Activated naive CD4-positive, alpha-beta T cell treated with anti-CD3 and anti-CD28 coated beads for 36 hours (primary cell): ENCODE measurements around the gene HOXC13. TPM values are rescaled to one million over a fixed set of nuclear protein-coding genes. Genes with fewer than 3 reads are reported as not detected.
A peak's percentile ranks its signal among the peaks of the same experiment; 100 is the strongest.

Source experiments
- CTCF ChIA-PET: fragments of 350-600 bp; sonication (Branson Sonifier 250); formaldehyde crosslinking; loops from one replicate; lab custom pipeline; 2021; ENCODE audit warnings: antibody characterized with exemption; lab: Charles Lee
- DNase-seq: peaks from one replicate; pipeline ENCODE4 v3.0.0-alpha.2; 2020
- H3K27ac Mint-ChIP-seq: one replicate; pipeline ENCODE4 v1.8.0; 2021; ENCODE audit warnings: mild to moderate bottlenecking, mixed read lengths
- H3K27me3 Mint-ChIP-seq: one replicate; pipeline ENCODE4 v1.8.0; 2021; ENCODE audit warnings: low read depth, mixed read lengths
- H3K36me3 Mint-ChIP-seq: one replicate; pipeline ENCODE4 v1.8.0; 2021; ENCODE audit warnings: low read depth, mixed read lengths
- H3K4me1 Mint-ChIP-seq: one replicate; pipeline ENCODE4 v1.8.0; 2021; ENCODE audit warnings: low read depth, mixed read lengths
- H3K4me3 Mint-ChIP-seq: one replicate; pipeline ENCODE4 v1.8.0; 2021; ENCODE audit warnings: mild to moderate bottlenecking, moderate library complexity, mixed read lengths
- H3K9me3 Mint-ChIP-seq: one replicate; pipeline ENCODE4 v1.8.0; 2021; ENCODE audit warnings: mixed read lengths
- intact Hi-C: fragments of 100-400 bp; cut with micrococcal nuclease; formaldehyde crosslinking; loops from one replicate; pipeline ENCODE4 v1.15.1; 2023
- total RNA-seq, 2 experiments: library from RNA; stranded (reverse); gene quantifications; one replicate each; pipeline ENCODE4 v1.2.3, GENCODE V29; 2021

Gene HOXC13
- total RNA-seq, 2 experiments from 2014 or later, result not detected

DNA sequence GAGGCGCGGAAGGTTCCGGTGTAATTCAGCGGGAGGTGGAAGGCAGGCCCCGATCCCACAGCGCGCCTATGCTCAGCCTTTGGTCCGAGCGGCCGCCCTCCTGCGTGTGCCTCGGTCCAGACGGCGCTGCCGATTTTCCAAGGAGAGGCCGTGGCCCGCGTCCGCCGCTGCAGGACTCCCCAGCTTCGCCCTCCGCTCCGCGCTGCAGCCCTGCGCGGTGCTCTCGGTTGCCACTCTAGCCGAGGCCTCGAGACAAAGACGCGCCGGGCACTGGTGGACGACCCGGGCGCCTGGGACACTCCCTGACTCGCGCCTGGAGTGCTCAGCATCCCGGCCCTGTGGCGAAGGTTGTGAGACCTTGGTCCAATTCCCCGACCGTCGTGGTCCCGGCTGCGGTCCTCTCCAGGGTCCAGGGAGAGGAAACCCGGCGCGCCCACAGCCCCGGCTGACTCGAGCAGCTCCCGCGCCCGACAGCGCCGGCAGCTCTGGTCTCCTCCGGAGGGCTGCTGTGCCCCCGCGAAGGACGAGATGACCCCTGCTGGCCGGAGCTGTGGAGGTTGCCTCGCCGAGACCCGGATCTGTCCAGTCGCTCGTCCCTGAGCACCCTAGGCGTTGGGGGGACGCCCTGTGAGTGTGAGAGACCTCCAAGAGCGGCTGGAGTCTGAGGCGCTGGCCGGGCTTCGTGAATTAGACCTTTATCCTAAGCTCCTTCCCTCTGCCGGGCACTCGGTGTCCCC is 22.6 kb downstream of the HOXC13 start:
- intact Hi-C loops, result no loop called here
- Mint-ChIP-seq H3K36me3 (no peaks in the 10 kb centered on the region), H3K27ac (no peak overlapping the region), H3K9me3 (no peaks in the 10 kb centered on the region), H3K4me1 (peaks cover 33% of the 10 kb centered on the region), H3K4me3 (no peak overlapping the region), H3K27me3 (peaks cover 82% of the 10 kb centered on the region)
- DNase-seq, result no peak
- CTCF ChIA-PET, result no interaction called here

DNA sequence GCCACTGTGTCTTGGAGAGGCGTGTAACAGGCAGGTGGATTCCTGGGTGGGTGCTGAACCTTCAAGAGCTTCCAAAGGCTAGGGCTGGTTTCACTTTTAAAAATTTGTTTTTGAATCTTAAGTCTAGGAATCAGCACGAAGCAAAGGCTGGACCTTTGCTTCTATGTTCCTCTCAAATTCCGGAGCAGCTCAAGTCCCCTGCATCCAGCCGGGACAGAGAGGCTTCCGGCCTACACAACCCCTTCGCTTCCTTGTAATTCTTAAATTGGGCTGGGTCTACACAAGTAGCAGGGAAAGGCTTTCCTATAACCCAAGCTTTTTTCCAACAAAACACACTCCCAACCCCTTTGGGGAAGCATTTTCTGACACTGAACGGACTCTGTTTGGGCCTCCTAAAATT is 24.4 kb downstream of the HOXC13 start:
- no peak overlapping the region for H3K27ac Mint-ChIP-seq
- no peaks in the 10 kb centered on the region for H3K9me3 Mint-ChIP-seq
- H3K27me3 Mint-ChIP-seq, result peaks cover 83% of the 10 kb centered on the region
- H3K36me3 Mint-ChIP-seq, result no peaks in the 10 kb centered on the region
- intact Hi-C loops, result no loop called here
- CTCF ChIA-PET, result interaction anchor here (0.6 to 1.4 kb wide), 2 partner anchors 25 to 44 kb away, joined by 3 to 4 read pairs; no protein-coding TSS in a partner anchor
- peaks cover 32% of the 10 kb centered on the region for H3K4me1 Mint-ChIP-seq
- DNase-seq, result no peak
- H3K4me3 Mint-ChIP-seq, result no peak overlapping the region

DNA sequence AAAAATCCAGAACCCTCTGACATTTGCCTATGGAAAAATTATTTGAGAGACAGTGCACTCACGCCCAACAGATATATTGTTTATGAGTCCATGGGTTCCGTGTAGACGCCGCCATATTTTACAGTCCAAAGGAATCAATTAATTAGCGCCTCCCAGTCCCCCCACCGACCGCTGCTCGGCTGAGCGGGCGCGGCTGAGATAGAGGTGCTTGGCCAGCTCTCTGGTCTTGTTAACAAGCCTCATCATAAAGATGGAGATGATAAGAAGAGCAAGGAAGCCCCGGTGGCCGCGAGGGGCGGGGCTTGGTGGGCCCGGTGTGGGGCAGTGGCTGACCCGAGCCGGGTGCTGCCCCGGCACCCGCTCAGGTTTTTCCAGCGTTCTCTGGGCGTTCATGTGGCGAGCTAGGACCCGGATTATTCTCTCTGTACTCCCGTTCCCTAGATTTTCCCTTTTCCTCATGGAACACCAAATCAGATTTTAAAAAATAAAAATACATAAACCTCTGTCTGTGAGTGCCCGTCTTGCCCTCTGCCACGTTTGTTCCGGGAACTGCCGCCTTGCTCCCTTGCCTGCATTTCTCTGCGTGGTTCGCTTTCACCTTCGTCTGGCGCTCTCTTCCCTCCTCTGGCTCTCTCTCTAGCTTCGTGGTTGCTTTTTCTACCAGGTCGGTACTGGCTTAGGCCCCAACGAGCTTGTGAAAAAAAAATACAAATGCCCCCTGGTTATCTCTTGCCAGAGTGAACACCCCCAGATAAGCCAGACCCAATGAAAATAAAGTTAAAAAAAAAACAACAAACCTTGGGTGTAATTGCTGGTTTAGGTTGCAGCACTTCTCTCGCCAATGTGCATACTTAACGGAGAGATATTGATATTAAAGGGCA is 25.0 kb downstream of the HOXC13 start:
- intact Hi-C loops, result no loop called here
- no peak overlapping the region for H3K27ac Mint-ChIP-seq
- H3K27me3 Mint-ChIP-seq, result peaks cover 83% of the 10 kb centered on the region
- H3K4me3 Mint-ChIP-seq, result no peak overlapping the region
- H3K36me3 Mint-ChIP-seq, result no peaks in the 10 kb centered on the region
- H3K4me1 Mint-ChIP-seq, result peaks cover 32% of the 10 kb centered on the region
- no peak for DNase-seq
- H3K9me3 Mint-ChIP-seq, result no peaks in the 10 kb centered on the region
- CTCF ChIA-PET, result interaction anchor here (0.6 to 1.4 kb wide), 2 partner anchors 24 to 43 kb away, joined by 3 to 4 read pairs; no protein-coding TSS in a partner anchor

DNA sequence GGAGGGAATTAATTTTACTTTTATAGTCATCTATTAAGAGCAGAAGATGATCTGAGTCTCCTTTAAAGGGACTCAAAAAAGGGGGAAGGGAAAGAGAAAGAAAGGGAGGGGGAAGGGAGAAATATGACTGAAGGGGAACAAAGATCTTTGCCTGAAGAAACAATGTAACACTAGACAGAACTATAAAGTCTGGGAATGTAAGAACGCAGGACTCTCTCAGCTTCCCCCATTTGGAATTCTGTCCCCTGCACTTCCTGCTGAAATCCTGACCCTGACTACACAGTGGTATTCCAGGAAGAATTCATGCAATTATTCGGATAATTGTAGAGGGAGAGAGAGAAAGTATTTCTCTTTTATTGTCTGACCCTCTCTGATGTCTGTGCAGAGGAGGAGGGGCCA is 25.7 kb downstream of the HOXC13 start:
- no peak overlapping the region for H3K27ac Mint-ChIP-seq
- H3K4me1 Mint-ChIP-seq, result peaks cover 33% of the 10 kb centered on the region
- H3K36me3 Mint-ChIP-seq, result no peaks in the 10 kb centered on the region
- H3K27me3 Mint-ChIP-seq, result peaks cover 85% of the 10 kb centered on the region
- H3K4me3 Mint-ChIP-seq, result no peak overlapping the region
- CTCF ChIA-PET, result no interaction called here
- no peak for DNase-seq
- intact Hi-C loops, result no loop called here
- H3K9me3 Mint-ChIP-seq, result no peaks in the 10 kb centered on the region

DNA sequence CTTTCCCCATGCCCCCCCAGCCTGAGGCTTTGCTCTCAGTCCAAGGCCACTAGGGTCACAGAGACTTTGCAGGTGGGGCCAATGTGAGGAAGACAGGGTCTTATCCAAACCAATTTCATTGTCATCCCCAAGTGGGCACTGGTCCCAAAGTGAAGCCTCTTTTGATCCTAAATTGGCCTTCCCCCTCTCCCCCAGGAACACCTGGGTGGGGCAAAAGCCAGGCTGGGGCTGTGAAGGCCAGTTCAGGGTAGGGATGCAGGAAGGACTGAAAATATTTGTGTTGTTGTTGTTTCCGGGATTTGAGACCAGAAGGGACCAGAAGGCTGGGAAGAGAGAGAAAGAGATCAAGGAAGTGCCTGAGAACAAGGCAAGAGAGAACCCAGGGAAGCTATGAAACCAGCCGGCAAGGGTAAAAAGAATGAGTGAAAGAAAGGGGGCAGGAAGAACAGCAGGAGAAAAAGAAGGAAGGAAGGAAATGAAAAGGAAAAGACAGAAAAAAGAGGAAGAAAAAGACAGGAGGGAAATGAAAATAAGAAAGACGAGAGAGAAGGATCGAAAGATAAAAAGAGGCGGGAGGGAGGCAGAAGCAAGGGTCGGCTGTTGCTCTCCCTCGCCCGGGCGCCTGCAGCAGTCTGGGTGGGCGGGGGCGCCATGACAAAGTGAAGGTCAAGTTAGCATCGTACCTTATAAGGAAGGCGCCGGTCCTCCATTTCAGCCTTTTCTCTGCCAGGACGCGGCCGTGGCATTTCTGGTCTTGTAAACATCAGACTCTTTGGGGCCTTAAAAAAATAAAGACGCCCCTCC is 26.9 kb downstream of the HOXC13 start:
- no peak for DNase-seq
- H3K4me1 Mint-ChIP-seq, result peaks cover 31% of the 10 kb centered on the region
- no peak overlapping the region for H3K27ac Mint-ChIP-seq
- H3K4me3 Mint-ChIP-seq, result no peak overlapping the region
- no peaks in the 10 kb centered on the region for H3K36me3 Mint-ChIP-seq
- no peaks in the 10 kb centered on the region for H3K9me3 Mint-ChIP-seq
- intact Hi-C loops, result loop anchor here (5.0 kb wide), 1 partner anchor 33 kb away; no protein-coding TSS in a partner anchor
- H3K27me3 Mint-ChIP-seq, result peaks cover 85% of the 10 kb centered on the region
- CTCF ChIA-PET, result interaction anchor here (0.8 kb wide), 1 partner anchor 133 kb away, joined by 3 read pairs; no protein-coding TSS in a partner anchor

DNA sequence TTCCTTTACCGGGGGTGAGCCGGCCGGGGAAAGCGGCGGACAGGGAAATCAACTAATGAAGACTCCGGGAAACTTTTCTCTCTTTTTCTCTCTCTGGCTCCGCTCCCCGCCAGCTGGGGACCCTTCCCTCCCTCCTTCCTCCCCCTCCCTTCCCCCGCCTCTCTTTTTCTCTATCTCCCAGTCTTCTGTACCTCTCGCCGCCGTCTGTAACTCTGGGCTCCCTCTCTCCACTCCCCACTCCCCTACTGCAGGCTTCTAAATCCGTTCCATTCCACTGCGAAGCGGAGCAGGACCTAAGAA is 27.4 kb downstream of the HOXC13 start:
- intact Hi-C loops, result loop anchor here (5.0 kb wide), 1 partner anchor 34 kb away; no protein-coding TSS in a partner anchor
- no peak for DNase-seq
- peaks cover 30% of the 10 kb centered on the region for H3K4me1 Mint-ChIP-seq
- CTCF ChIA-PET, result interaction anchor here (1.0 kb wide), 1 partner anchor 64 kb away, joined by 3 read pairs; no protein-coding TSS in a partner anchor
- H3K27ac Mint-ChIP-seq, result no peak overlapping the region
- peak overlapping the region; percentile 22 for H3K4me3 Mint-ChIP-seq
- H3K27me3 Mint-ChIP-seq, result peaks cover 89% of the 10 kb centered on the region
- no peaks in the 10 kb centered on the region for H3K36me3 Mint-ChIP-seq
- H3K9me3 Mint-ChIP-seq, result no peaks in the 10 kb centered on the region

DNA sequence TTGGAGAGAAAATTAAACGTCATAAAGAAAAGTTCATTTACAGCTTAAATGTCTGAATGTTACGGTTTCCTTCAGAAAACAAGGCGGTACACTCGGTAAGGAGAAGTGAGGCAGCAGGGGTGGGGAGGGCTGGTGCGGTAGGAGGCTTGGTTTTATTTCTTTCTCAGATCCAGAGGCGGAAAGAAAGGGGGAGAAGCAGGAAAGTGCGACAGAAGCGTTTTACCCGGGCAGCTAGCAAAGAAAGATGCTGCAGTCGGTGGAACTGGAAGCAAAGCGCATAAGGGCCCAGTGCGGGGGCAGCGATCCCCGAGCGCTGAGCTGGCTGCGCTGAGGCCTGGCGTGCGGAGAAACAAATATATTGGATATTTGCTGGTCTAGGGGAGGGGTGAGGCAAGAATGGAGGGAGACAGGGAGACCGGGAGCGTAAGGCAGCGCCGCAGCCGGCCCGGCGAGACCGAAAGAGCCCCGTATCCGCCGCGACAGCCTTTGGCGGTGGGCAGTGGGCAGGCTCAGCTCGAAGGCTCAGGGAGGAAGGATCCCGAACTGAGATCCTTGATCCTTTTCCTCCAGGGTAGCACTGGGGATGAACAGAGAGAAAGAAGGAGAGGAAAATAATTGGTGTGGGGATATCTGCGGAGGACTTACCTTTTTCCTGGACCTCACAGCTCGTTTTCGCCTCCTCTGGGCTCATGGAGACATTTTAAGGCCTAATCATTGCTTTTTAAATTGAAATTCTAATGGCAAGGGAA is 27.9 kb downstream of the HOXC13 start:
- peaks cover 30% of the 10 kb centered on the region for H3K4me1 Mint-ChIP-seq
- no peaks in the 10 kb centered on the region for H3K9me3 Mint-ChIP-seq
- H3K27ac Mint-ChIP-seq, result no peak overlapping the region
- no peaks in the 10 kb centered on the region for H3K36me3 Mint-ChIP-seq
- intact Hi-C loops, result loop anchor here (5.0 kb wide), 1 partner anchor 34 kb away; no protein-coding TSS in a partner anchor
- peaks cover 94% of the 10 kb centered on the region for H3K27me3 Mint-ChIP-seq
- H3K4me3 Mint-ChIP-seq, result peak overlapping the region; percentile 22
- no peak for DNase-seq
- CTCF ChIA-PET, result interaction anchor here (1.0 kb wide), 1 partner anchor 64 kb away, joined by 3 read pairs; no protein-coding TSS in a partner anchor

DNA sequence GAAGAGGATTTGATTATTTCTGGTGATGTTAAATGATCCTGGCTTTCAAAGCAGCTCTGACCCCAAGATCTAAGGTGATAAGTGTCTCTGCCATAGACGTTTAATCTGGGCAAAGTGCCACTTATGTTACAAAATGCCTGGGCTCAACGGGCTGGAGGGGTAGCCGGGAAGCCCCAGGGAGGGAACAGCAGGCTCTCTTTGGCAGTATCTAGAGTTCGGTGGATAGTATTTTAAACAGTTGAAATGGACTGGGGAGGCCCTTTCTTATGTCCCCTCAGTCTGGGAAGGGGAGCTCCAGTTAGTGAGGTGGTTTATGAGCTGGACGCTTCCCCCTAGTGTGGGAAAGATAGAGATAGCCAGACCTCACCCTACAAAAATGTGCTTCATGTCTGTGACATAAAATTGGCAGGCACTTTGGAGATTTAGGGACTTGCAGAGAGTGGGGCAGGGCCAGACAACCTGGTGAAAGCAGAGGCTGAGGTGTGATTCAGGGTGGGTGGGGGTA is 28.8 kb downstream of the HOXC13 start:
- Mint-ChIP-seq H3K36me3 (no peaks in the 10 kb centered on the region), H3K27ac (no peak overlapping the region), H3K4me3 (no peak overlapping the region), H3K27me3 (peaks cover 98% of the 10 kb centered on the region), H3K9me3 (no peaks in the 10 kb centered on the region), H3K4me1 (peaks cover 30% of the 10 kb centered on the region)
- DNase-seq, result no peak
- CTCF ChIA-PET, result no interaction called here
- intact Hi-C loops, result loop anchor here (5.0 kb wide), 1 partner anchor 35 kb away; no protein-coding TSS in a partner anchor

DNA sequence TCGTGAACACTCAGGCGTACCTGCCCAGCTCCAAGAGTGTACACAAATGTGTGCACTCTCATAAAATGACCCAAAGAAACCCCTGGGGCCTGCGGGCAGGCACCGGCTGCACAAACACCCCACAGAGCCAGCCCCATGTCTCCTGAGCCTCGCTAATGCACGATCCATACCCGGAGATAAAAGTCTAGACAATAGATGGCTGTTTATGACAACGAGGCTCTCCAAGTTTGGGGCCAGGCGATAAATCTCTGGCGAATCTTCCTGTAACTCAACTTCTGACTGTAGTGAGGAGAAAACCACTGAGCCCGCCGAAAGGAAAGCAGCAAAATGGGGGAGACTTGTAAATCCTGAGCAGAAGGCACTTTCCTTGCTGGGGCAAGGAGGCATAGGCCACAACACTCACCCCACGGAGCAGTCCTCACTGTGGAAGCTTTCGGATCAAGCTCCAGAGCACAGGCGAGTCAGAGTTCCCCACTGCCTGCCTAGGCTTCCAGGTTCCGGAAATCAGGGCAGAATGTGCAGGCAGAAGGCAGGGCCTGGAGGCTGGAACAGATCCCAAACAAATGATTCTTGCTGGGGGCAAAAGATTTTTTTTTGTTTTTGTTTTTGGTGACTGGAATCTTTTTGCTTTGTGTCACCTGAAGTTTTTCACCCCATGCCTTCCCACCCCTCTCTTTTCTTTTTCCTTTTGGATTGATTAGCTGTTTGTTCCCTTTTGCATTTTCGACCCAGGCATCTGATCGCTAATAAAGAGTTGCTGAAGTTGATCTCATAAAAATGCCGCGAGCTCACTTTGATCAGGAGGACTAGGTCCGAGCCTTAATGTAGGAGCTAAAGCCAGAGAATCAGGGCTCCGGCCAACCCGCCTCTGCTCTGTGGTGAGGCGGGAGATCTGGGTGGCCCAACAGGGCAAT is 29.8 kb downstream of the HOXC13 start:
- CTCF ChIA-PET, result interaction anchor here (0.9 kb wide), 1 partner anchor 40 kb away, joined by 4 read pairs; the partner anchor contains the start of gene HOXC8
- Mint-ChIP-seq H3K27me3 (peaks cover 98% of the 10 kb centered on the region), H3K27ac (no peak overlapping the region), H3K4me3 (no peak overlapping the region), H3K36me3 (peaks cover 5% of the 10 kb centered on the region), H3K9me3 (peaks cover 2% of the 10 kb centered on the region), H3K4me1 (peaks cover 35% of the 10 kb centered on the region)
- intact Hi-C loops, result loop anchor here (5.0 kb wide), 1 partner anchor 36 kb away; no protein-coding TSS in a partner anchor
- no peak for DNase-seq

DNA sequence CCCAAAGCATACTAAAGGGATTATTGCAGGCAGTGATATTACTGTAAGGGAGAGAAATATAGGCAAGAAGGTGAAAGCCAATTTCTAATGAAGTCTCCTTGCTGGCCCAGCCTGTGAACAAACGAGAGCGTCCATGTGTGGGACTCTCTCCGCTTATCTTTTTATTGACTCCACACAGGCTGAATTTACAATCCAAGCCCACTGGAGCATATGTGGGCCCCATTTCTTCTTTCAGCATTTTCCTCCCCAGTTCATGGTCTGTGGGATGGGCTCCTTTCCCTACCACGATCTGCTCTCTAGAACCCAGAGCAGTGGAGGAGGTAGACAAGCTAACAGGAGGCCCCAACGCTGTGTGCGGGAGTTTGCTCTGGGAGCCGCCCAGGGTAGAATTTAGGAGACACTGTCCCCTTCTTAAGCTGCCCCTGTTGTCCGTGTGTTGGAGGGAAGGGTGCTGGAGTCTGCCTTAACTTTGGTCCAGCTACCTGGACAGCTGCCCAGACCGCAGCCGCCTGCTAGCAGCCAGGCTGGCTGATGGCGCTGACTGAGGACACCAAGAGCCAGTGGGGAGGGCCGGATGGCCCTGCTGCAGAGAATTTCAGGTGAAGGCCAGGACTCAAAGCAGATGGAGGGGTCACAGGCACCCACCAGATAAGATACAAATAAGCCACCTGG is 31.1 kb downstream of the HOXC13 start:
- no peak for DNase-seq
- H3K4me3 Mint-ChIP-seq, result no peak overlapping the region
- peaks cover 32% of the 10 kb centered on the region for H3K4me1 Mint-ChIP-seq
- peaks cover 2% of the 10 kb centered on the region for H3K9me3 Mint-ChIP-seq
- intact Hi-C loops, result loop anchor here (5.0 kb wide), 2 partner anchors 37 to 83 kb away; partner anchors contain the start of gene HOXC4
- H3K36me3 Mint-ChIP-seq, result peaks cover 5% of the 10 kb centered on the region
- CTCF ChIA-PET, result interaction anchor here (1.0 kb wide), 1 partner anchor 15 kb away, joined by 3 read pairs; the partner anchor contains the start of gene HOXC10
- H3K27me3 Mint-ChIP-seq, result peaks cover 90% of the 10 kb centered on the region
- no peak overlapping the region for H3K27ac Mint-ChIP-seq
